Vagina (tissue), 2 donors: ENCODE measurements around the gene TEX264.

Experiments used
- CTCF ChIP-seq, 3 experiments: fragments of 450-650 bp in 2 of 3; fragments of 200-600 bp in 1 of 3; sonication (generic) in 1 of 3; IDR thresholded peaks; one replicate each; pipeline ENCODE4 v1.5.1; 2017 to 2019; ENCODE audit warnings: antibody characterized with exemption in 3 of 3, mild to moderate bottlenecking in 2 of 3, moderate library complexity in 2 of 3
- POLR2A ChIP-seq, 2 donors: fragments of 450-650 bp; IDR thresholded peaks; one replicate each; pipeline ENCODE4 v1.6.1; 2017; ENCODE audit warnings: antibody characterized with exemption in 2 of 2, mild to moderate bottlenecking in 2 of 2, moderate library complexity in 2 of 2
- POLR2AphosphoS5 ChIP-seq, 2 donors: sonication (generic); formaldehyde crosslinking; IDR thresholded peaks; one replicate each; pipeline ENCODE4 v1.9.0; 2017; ENCODE audit warnings: antibody characterized with exemption in 2 of 2, mild to moderate bottlenecking in 2 of 2, low read depth in 1 of 2; ENCODE audit not compliant: insufficient read depth in 1 of 2

GRCh38 chr3:51622868-51623267 is 48.2 kb upstream of the TEX264 start:
- TF ChIP-seq CTCF (IDR thresholded peaks at IDR 0.05) (no peak), POLR2A (IDR thresholded peaks at IDR 0.05) (no peak), POLR2AphosphoS5 (IDR thresholded peaks at IDR 0.05; ENCODE audit: insufficient read depth in 1 of 2, low read depth in 1 of 2) (no peak)
